GM19468 (cell line): ENCODE results near the gene CREB3L4.

Experiments used
- ATAC-seq: cut with Tn5 transposase; IDR thresholded peaks from one replicate; pipeline ENCODE4 v1.9.1; 2021; ENCODE audit warnings: mild to moderate bottlenecking, moderate library complexity, moderate number of reproducible peaks; ENCODE audit not compliant: unreplicated experiment; ENCODE audit errors: extremely low read depth

The CREB3L4 gene

DNA sequence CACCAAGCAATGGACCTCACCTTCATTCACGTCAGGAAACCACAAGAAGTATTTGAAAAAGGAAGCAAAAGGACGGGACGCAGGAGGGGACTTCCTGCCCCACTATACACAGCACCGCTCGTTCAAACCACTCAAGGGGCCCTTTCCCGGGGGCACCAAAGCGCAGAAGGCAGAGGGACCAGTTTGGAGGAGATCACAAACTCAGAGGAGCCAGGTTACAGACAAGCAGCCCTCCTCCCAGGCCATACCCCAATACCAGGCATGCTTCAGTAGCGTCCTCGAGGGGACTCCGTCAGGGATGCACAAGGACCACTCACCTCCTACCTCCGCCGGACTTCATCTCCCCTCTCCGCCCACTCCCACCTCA, 10.0 kb upstream of the CREB3L4 start:
- no peak for ATAC-seq

DNA sequence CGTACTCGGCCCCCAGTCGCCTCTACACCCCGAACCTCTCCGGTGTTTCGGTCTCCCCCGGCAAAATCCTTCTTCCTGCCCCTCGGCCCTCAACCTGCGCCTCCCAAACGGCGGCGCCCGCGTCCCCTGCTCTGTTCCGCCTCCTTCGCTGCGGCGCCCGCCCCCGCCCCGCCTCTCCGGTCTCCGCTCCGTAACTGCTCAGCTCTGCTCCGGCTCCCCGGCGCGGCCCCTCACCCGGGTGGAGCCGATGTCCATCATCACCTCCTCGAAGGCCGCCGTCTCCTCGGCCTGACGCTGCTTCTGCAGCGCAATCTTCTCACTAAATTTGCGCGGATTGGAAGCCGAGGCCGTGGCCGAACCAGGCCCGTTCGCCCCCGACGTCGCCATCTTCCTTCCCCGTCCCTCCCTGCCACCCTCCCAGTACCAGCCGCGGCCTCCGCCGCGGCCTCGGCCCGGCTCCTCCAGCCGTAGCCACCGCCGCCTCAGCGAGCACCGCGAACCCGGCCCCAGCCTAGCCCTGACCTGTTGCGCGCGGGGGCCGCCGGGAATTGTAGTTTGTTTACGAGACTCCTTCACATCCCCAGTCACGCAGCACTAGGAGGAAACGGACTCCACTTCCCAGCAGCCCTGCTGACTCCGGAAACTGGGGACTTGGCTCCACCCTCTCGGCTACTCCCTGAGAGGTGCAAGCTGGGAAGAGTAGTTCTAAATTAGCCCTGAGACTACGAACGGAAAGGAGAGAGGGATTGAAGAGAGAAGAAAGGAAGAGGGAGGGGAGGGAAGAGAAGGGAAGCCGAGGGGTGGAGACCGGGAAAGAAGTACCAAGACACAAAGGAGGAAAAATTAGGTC, 9.4 kb upstream of the CREB3L4 start, which contains the start of gene CRTC2:
TSS of gene CRTC2 (minus strand) at position 502 of the 850 bp plus-strand sequence. CDS start at position 387, 115 bp downstream.
- peak; percentile 52 for ATAC-seq

DNA sequence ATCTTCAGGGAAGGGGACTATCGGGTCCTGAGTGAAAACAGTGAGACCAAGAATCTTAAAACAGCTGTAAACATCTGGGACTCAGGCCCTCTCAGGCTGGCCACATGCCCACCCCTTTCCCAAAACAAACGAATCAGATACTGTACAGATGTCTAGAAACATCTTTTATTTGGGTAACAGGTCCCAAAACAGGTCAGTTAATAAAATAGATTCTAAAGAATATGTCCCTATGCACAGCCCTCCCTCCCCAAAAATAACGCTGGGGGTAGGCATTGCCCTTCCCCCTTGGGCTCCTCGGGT, 8.8 kb upstream of the CREB3L4 start:
- no peak for ATAC-seq

DNA sequence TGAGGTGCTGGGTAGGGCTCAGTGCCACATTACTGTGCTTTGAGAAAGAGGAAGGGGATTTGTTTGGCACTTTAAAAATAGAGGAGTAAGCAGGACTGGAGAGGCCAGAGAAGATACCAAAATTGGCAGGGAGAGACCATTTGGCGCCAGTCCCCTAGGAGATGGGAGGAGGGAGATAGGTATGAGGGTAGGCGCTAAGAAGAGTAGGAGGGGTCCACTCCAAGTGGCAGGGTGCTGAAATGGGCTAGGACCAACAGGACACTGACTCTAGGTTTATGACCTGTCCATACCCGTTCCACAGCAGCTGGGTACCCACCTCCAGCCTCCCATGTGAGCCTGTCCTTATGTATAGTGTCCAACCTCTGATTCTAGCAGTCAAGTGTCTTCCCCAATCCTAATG, 8.2 kb upstream of the CREB3L4 start:
- ATAC-seq = no peak

DNA sequence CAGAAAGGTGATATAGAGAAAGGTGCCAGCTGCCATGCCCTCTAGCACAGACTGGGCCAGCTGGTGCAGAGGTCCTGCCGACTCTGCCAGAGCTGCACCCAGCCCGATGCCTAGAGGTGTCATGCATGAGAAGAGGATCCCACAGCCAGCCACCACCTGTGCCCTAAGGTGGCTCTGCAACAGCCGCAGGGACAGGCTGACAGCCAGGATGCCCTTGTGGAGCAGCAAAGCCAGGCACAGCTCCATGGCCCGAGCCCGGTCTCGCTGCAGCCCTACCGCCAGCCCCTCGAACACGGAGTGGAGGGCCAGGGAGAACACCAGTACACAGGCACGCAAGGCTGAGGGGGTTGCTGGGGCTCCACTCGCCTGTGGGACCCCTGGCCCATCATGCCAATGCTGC, 7.5 kb upstream of the CREB3L4 start:
- ATAC-seq = no peak

DNA sequence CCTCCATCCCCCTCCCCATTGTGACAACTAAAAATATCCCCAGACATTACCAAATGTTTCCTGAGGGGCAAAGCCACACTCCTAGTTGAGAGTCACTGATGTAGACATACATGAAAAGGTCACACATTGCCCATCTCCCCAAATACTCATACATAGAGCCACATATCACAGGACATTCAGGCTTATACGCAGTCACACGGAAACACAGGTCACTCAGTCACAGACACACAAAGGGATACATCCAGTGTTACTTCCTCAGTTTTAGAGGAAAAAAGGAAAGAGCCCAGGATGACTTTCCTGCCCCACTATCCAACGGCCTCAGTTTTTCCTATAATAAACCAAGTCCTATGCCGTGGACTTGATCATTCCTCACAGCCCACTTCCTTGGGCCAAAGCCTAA, 6.3 kb upstream of the CREB3L4 start:
- ATAC-seq = no peak

DNA sequence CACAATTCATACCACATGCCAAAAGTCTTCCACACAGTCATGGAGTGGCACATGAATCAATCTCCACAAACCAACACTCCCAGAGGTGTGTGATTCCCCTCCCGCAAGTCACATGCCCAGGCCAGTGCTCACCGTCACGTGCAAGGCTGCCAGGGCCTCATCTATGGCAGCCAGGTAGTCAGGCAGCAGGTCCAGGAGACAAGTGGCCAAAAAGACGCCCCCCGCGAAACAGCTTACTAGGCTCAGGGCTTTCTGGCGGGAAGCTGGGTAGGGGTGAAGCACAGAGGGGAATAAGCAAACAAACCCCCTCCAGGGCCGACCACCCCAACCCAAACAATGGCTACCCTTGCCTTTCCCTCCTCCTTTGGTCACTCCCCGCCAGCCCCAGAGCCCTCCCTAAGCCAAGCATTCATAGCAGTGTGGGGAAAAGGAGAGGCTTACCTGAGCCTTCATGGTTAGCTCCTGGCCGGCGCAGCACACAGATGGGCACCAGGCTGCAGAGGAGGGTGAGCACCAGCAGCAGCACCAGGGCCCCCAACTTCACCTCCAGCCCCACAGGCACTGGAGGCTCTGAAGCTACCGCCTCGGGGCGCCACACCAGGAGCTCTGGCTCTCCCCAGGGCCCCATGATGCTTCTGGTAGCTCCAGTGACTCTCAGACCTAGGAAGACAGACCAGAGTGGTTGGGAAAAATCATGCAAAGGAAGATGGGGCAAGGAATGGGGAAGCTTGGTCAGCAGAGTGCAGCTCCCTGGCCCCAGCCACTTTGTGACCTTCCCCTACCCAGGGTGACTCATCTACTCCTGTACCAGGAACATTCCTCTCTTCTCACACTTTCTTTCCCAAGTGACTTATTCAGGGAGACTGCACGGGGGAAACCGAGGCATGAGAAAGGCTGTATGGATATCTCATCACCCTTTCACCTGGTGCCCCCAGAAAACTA, 5.3 kb upstream of the CREB3L4 start:
- ATAC-seq = no peak

DNA sequence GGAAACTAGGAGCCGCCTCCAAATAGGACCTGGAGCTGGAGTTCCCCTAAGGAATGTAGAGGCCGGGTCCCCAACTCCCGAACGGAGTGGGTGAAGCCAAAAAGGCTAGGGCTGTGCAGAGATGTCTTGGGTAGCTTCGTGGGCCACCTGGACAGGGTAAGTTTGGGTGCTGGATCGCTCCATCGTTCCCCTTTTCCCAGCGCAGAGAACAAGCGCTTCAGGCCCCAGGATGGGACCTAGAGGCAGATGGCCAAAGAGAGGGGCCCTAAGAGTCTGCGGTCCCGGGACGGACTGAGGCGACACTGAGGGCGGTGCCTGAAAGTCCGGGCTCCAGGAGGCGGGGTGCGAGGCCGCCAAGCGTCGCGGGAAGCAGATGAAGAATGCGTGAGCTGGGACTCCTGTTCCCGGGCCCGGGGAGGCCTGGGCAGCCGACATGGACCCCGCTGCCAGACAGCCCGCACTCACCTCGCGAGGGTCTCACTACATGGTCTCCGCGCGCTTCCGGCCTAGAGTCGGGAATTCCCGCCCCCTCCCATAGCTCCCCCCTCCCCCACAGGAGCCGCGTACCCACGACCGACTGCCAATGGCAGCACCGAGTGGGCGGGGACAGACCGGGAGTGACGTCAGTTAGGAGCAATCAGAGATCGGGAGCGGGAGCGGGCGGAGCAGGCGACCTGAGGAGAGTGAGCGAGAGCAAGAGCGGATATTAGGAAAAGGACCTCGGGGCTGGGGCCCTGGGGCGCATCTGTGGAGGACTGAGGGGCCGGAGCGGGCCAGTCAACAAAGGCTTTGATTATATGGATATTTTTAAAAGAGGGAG, 4.5 kb upstream of the CREB3L4 start, which contains the start of gene SLC39A1:
TSS of gene SLC39A1 (minus strand) at position 508 of the 820 bp plus-strand sequence. CDS start 822 bp downstream, outside the sequence.
- ATAC-seq = no peak

DNA sequence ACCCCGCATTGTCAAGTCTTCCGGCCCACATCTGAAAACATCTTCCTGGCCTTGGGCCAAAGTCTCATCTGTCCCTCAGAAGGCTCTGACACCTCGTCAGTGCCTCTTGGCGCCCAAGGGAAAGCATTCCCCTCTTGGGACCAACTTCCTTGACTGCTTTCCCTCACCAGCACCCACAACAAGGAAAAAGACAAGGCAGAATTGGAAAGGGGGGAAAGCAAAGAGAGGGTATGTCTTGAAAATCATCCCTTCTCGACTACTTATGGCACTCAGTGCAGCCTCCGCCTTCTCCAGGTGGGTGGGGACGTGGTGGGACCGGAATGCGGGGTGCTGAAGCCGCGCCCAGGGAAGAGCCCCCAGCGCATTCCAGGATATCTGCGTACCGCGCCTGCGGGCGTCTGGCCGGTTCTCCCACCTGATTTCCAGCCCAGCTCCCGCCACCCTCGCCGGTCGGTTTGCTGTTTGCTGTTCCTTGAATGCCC, 3.8 kb upstream of the CREB3L4 start:
- ATAC-seq = no peak

DNA sequence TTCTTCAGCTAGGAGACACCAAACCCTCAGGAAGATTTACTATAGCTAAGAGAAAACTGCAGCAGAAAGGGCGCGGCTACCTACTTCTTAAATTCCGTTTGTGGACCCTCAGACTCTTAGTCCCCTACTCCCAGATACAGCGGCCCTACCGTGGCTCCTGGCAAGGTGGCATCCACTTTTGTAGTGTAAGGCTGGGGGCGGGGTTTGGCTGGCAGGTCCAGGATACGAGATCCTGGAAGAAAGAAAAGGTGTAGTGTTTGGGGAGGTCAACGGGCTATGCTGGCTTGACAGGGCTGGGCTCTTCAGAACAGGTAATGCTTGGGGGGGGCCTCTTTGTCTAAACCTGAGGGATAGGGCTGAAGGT, 280 bp downstream of the CREB3L4 start:
- ATAC-seq = no peak

DNA sequence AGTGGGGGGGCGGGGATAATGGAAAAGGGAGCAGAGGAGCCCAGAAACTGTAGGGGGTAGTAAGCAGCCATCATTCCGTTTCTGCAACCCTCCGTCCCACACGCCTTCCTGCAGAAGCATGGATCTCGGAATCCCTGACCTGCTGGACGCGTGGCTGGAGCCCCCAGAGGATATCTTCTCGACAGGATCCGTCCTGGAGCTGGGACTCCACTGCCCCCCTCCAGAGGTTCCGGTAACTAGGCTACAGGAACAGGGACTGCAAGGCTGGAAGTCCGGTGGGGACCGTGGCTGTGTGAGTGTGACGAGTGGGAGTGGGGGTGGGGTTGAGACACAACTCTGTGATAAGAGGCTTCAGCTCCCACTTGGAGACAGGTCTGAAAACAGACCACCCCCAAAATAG, 706 bp downstream of the CREB3L4 start:
- no peak for ATAC-seq

DNA sequence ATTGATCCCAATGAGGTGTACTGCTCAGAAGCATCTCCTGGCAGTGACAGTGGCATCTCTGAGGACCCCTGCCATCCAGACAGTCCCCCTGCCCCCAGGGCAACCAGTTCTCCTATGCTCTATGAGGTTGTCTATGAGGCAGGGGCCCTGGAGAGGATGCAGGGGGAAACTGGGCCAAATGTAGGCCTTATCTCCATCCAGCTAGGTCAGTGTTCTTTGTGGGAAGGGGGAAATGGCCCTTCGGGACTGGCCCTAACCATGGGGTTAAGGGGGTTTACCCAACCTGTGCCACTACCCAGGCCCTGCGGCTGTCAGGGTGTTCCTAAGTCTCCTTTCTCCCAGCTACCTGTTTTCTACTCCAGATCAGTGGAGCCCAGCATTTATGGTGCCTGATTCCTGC, 1.3 kb downstream of the CREB3L4 start:
- ATAC-seq = no peak

DNA sequence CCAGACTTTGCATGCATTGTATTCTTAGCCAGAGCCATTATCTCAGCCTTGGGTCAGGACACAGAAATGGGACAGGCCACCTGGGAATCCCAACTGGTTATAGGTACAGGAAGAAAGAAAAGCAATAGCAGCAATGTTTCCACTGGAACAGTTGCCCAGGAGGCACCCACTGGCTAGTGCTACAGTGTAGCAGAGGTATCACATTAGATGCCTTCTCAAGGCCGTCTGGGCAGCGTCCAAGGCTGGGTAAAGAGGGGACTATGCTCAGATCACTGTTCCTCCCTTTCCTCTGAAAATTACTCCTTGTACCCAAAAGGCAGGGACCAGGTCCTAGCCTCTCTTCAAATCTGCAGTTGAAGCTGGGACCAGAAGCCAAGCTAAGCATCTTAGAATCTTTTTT, 2.6 kb downstream of the CREB3L4 start:
- ATAC-seq = no peak

DNA sequence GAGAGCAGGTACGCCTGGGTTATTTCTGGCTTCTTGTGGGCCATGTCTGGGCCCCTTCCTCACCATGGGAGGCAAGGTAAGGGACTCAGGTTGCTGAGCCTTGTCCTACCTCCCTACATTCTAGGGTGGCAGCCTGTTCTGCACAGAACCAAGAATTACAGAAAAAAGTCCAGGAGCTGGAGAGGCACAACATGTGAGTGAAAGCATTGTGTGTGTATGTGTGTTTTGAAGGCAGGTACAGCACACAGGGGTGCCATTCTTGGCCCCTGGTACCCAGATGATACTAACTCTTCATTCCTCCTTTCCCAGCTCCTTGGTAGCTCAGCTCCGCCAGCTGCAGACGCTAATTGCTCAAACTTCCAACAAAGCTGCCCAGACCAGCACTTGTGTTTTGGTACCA, 5.4 kb downstream of the CREB3L4 start:
- no peak for ATAC-seq

DNA sequence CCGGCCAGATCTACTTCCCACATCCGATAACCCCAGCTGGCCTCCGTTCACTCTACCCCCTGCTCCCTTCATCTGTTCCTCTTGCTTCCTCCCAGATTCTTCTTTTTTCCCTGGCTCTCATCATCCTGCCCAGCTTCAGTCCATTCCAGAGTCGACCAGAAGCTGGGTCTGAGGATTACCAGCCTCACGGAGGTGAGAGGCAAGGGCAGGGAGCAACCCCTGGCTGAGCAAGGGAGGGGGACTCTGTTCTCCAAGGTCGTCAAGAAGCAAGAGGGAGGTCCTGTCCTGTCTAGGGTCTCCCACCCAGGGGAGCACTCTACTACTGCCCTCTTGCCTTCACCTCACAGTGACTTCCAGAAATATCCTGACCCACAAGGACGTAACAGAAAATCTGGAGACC, 5.8 kb downstream of the CREB3L4 start:
- no peak for ATAC-seq

DNA sequence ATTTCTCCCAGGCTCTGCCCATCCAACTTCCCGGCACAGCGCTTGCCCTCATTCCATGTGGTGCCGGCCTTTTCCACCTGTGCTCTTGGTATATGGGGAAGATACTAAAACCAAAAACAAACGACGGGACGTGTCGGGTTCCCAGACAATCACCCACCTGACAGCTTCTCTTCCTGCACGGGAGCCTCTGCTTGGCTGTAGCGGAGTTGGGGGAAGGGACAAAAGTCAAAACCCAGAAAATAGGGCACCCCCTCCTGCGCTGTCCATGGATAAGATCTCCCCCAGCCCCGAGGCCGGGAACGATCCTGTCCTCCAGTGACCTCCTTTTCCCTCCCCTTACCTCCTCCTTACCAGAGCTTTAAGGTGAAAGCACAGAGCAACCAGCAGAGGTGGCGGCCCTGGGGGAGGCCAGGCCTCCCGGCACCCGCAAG, 9.1 kb downstream of the CREB3L4 start:
- no peak for ATAC-seq

DNA sequence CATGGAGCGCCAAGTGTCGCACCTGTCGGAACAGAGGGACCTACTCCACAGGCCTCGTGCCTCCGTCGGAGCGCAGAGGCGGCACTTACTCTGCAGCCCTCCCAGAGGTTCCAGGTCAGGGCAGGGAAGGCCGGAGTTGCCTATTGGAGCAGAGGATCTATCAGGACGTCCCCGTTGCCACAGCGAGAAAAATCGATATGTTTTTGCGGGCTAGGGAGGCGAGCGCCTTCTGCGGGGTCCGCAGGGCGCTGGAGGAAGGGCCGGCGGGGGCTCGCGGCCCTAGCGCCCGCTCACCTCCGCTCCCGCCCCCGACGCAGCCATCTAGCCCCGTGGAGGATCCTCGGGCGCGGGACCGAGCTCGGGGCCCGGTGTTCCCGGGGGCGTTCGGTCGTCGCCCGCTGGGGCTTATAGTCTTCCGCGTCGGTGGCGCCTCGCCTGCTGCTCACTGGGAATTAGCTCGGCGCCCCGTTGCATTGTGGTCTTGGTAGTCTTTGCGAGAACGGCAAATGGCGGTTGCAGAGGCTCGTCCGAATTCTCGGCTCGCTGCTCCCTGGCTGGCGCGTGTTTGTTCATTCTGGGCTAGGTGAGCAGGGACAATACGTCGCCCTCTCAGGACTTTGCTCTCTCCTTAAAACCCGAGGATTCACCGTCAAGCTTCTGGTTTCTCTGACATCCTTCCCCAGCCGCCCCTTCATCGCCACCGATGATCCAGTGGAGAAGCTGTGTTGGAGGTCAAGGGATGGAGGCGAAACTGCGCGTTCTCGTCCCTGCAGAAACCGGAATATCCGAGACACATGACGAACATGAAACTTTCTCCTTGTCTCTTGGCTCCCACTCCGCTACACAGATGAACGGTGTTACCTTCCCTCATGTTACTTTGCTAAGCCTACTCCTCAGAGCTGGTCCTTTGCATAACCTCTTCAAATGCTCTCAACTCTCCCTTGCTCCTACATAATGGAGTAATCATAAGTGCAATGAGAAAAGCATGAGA, 9.8 kb downstream of the CREB3L4 start, which contains the start of gene JTB:
TSS of gene JTB (minus strand) at position 425 of the 991 bp plus-strand sequence. CDS start at position 3, 422 bp downstream.
- peak; percentile 65 for ATAC-seq

DNA sequence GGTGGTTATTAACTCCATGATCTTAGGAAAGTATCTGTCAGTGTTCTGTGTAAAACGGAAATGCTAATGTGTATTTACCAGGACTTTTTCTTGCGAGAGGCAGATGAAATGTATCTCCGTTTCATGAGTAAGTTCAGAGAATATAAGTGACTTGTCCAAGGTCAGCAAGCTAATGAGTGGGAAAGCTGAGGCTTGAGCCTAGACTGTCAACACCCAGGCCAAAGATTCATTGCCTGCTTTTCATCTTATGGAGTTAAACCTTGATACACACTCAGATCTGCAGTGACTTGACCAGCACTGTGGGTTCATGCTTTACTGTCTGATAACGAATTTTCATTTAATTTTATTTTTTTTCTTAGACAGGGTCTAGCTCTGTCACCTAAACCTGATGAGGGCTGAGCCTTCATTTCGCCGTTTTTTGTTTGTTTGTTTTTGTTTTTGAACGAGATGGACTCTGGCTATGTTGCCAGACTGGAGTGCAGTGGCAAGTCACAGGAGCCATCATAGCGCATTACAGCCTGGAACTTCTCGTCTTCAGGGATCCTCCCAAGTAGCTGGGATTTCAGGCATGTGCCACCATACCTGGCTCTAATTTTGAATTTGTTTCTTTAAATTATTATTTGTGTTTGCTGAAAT, 10.7 kb downstream of the CREB3L4 start:
- no peak for ATAC-seq
